ENCODE measurements around the gene FLYWCH2.
"Not testable (repeated sequence)": the region's sequence is repeated elsewhere in the genome, so short reads cannot be mapped to it uniquely, and the experiment has no call there.

FLYWCH2 gene

DNA sequence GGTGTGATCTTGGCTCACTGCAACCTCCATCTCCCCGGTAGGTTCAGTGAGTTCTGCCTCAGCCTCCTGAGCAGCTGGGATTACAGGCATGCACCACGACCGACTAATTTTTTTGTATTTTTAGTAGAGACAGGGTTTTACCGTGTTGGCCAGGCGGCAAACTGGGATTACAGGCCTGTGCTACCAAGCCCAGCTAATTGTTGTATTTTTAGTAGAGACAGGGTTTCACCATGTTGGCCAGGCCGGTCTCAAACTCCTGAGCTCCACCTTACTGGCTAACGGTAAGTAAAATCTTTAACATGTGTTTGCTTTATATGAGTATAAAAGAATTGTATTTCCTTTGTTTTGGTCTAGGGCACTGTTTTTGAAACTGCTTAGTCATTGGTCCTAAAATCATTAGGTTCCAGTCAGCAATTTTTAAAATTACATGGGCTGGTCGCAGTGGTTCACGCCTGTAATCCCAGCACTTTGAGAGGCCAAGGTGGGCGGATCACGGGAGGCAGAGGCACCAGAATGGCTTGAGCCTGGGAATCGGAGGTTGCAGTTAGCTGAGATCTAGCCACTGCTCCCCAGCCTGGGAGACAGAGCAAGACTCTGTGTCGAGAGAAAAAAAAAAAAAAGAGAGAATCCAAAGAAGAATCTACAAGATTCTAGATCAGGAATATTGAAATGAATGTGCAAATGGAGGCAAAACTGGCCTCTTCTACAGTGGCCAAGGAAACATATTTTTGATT, 32.3 kb downstream of the FLYWCH2 start:
- DNase-seq = no peak

DNA sequence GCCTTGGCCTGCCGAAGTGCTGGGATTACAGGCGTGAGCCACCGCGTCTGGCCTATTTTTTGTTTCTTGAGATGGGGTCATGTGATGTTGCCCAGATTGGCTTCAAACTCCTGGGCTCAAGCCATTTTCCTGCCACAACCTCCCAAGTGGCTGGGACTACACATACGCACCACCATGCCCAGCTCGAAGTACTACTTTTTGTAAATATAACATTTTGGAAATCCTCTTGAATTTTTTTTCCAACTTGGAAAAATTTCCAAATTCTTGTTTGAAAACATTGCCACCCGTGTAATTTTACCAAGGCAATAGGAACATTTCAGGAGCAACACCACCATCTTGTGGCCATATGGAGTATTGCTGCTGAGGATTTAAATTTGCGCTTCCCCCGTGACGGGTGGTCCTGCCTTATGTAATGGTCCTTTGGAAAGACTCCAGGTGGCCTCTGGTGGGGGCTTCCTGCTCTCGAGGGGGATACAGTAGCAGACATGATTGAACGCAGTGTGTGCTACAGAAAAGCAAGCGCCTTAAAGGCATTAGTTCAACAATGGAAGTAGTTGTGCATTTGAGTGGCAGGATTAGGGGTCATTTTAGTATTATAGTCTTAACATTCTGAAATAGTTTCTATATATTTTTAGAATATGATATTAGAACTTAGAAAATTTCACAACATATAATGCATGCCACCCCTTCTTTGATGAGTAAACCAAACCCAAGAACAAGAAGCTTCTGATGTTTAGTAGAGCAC, 36.7 kb downstream of the FLYWCH2 start:
- peak in 1 of 2 experiments; percentile 15 for DNase-seq

DNA sequence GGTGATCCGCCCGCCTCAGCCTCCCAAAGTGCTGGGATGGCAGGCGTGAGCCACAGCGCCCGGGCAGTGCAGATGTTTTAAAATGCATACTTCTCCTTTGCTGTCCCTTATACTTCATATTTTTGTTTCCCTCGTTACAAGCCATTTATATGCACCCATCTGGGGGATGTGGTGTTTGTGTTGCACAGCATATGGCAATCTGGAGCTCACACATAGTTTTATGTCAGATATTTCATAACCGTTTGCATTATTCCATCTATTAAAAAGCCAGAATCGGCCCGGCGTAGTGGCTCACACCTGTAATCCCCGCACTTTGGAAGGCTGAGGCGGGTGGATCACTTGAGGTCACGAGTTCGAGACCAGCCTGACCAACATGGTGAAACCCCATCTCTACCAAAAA, 40.5 kb downstream of the FLYWCH2 start:
- DNase-seq = no peak

DNA sequence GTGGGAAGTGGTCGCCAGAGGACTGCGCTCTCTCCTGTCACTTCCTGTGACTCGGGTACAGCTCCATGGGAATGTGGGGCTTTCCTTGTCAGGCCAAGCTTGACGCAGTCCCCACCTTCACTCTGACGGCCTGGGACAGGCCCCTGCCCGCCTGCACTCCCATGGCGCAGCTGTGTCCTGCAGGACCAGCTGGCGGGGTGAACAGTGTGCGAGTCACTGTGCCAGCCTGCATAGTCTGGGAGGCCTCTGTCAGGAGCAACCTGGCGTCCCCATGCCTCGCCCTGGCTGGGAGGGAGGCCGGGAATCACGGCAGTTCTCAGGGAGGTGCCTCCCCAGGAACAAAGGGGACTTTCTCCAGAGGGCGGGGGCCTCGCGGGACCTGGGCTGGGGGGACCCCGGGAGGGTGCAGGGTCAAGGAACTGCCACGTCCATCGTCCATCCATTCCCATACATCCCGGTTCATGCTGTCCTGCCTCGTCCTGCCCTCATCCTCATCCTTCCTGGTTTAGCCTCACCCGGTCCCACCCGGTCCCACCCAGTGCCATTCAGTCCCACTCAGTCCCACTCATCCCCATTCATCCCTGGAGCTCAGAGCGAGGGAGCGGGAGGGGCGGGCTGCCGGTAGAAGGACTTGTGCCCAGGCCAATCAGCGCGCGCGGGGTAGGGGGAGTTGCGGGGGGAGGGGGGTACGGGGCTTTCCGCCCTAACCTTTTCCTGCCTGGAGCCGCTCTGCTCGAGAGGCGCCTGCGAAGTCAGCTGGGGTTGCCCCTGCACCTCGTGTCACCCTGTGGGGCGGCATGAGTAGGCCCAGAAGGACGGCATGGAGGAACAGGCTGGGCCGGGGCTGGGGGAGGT, 42.1 kb downstream of the FLYWCH2 start:
- DNase-seq = no peak

DNA sequence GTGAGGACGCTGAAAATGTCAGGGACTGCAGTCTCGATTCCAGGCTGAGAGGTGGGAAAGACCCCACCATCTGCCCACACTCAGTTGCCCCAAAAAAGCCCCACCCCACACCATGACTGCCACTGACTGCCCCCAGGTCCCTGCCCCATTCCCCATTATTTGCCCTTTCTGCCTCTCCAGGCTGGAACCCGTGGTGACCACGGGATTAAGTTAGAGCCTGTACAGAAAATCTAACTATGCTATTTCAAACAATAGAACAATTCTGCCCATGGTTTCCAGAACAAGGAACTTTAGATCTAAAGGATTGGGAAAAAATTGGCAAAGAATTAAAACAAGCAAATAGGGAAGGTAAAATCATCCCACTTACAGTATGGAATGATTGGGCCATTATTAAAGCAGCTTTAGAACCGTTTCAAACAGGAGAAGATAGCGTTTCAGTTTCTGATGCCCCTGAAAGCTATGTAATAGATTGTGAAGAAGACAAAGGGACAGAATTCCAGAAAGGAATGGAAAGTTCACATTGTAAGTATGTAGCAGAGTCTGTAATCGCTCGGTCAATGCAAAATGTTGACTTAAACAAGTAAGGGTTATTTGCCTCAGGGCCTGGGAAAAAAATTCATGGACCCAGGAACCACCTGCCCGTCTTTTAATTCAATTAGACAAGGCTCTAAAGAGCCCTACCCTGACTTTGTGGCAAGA, 43.1 kb downstream of the FLYWCH2 start:
- DNase-seq = no peak

DNA sequence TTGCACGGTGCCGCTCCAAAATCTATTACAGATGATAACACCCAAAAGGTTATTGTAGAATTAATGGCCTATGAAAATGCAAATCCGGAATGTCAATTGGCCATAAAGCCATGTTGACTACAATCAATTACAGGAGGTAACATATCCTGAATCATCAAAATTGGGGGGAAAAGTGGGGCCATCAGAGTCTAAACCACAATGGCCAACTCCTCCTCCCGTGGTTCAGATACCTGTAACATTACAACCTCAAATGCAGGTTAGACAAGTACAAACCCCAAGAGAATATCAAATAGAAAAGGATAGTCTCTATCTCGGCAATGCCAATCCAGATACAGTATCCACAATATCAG, 43.6 kb downstream of the FLYWCH2 start:
- no peak for DNase-seq

DNA sequence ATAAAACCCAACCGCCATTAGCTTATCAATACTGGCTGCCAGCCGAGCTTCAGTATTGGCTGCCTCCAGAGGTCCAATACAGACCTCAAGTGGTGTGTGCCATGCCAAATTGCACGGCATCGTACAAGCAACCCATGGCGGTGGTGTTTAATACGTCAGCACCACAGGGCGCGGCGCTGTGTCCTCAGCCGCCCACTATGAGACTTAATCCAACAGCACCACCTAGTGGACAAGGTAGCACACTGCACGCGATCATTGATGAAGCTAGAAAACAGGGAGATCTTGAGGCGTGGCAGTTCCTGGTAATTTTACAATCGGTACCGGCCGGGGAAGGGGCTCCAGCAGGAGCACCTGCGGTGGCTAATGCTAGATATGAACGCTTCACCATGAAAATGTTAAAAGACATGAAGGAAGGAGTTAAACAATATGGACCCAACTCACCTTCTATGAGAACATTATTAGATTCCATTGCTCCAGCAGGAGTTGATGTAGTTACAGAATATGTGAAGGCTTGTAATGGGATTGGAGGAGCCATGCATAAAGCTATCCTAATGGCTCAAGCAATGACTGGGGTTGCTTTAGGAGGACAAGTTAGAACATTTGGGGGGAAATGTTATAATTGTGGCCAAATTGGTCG, 44.1 kb downstream of the FLYWCH2 start:
- DNase-seq = peak; percentile 80 to 85

DNA sequence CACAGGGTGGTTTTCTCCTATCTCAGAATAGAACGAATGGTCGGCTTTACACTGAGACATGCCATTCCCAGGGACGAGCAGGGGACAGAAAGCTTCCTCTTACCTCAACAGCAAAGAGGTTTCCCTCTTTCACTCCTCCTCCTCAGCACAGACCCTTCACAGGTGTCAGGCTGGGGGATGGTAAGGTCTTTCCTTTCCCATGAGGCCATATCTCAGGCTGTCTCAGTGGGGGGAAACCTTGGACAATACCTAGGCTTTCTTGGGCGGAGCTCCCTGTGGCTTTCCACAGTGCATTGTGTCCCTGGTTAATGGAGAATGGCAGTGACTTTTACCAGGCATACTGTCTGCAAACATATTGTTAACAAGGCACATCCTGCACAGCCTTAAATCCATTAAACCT, 45.1 kb downstream of the FLYWCH2 start:
- DNase-seq = not testable (repeated sequence)

DNA sequence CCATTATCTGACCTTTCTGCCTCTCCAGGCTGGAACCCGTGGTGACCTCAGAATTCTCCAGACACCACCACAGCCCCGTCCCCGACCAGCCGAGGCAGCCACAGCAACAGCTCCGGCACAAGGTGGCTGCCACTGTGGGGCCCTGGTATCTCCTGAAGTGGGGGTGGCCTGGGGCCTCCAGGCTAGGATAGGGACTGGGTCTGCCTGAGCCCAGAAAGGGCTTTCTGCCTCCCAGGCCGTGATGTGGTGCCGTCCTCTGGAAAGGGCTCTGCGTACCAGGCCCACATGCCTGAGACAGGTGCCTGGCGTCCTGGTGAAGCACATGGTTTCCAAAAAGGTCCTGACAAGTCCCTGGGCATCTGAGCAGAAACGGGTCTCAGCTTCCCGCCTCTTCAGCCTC, 45.8 kb downstream of the FLYWCH2 start:
- DNase-seq = no peak

DNA sequence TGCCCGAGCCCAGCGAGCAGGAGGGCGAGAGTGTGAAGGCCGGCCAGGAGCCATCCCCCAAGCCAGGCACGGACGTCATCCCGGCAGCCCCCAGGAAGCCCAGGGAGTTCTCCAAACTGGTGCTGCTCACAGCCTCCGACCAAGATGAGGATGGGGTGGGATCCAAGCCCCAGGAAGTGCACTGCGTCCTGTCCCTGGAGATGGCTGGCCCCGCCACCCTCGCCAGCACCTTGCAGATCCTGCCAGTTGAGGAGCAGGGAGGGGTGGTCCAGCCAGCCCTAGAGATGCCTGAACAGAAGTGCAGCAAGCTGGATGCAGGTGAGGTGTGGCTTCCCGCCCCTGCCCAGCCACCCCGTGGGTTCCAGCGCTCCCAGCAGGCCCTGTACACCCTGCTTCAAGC, 46.7 kb downstream of the FLYWCH2 start:
- no peak for DNase-seq

DNA sequence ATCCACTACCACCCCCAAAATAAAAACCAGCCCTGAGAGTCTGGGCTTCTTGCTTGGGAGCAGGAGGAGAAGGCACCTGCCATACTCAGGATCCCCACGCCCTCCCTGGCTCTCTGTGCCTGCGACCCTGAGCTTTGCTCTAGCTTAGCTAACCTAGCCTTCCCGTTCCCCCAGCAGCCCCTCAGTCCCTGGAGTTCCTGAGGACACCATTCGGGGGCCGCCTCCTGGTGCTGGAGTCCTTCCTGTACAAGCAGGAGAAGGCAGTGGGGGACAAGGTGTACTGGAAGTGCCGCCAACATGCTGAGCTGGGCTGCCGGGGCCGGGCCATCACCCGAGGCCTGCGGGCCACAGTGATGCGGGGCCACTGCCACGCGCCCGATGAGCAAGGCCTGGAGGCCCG, 47.2 kb downstream of the FLYWCH2 start:
- DNase-seq = no peak

DNA sequence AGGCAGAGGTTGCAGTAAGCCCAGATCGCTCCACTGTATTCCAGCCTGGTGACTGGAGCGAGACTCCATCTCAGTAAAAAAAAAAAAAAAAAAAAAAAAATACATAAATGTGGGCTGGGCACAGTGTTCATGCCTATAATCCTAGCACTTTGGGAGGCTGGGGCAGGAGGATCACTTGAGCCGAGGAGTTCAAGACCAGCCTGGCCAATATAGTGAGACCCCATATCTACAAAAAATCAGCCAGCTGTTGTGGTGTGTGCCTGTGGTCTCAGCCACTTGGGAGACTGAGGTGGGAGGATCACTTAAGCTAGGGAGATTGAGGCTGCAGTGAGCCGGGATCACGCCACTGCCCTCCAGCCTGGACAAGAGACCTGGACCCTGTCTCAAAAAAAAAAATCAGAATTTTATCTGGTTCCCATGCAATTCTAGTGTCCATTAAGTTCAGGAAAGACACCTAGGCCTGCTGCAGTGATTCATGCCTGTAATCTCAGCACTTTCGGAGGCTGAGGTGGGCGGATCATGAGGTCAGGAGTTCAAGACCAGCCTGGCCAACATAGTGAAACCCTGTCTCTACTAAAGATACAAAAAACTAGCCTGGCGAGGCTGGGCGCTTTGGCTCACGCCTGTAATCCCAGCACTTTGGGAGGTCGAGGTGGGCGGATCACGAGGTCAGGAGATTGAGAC, 48.4 kb downstream of the FLYWCH2 start:
- not testable (repeated sequence) for DNase-seq

DNA sequence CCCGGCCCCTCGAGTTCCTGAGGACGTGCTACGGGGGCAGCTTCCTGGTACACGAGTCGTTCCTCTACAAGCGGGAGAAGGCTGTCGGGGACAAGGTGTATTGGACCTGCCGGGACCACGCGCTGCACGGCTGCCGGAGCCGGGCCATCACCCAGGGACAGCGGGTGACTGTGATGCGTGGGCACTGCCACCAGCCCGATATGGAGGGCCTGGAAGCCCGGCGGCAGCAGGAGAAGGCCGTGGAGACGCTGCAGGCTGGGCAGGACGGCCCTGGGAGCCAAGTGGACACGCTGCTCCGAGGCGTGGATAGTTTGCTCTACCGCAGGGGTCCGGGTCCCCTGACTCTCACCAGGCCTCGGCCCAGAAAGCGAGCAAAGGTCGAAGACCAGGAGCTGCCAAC, 50.1 kb downstream of the FLYWCH2 start:
- DNase-seq = no peak

DNA sequence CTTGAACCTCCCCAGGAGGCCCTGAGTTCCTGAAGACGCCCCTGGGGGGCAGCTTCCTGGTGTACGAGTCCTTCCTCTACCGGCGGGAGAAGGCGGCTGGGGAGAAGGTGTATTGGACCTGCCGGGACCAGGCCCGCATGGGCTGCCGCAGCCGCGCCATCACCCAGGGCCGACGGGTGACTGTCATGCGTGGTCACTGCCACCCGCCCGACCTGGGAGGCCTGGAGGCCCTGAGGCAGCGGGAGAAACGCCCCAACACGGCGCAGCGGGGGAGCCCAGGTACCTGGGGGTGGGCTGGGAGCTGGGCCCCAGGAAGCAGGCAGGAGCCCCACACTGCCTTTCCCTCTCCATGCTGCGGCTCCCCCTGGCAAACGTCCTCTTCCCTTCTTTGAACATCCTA, 50.7 kb downstream of the FLYWCH2 start:
- DNase-seq = no peak

DNA sequence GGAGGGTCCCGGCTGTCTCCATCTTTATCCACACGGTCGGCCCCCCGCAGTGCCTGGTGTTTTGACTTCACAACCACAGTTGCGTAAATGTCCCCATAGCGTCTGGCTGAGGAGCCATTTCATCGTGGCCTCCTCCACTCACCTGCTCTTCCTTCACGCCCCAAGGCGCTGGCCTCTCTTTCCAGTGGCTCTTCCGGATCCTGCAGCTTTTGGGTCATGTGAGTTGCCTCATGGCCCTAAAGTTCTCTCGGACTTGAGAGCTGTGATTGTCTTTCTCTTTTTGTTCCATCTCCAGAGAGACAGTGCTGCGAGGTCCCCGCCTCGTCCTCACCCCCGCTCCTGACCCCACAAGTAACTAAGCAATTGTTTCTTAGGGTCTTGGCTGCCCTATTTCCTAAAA, 51.4 kb downstream of the FLYWCH2 start:
- DNase-seq = no peak

DNA sequence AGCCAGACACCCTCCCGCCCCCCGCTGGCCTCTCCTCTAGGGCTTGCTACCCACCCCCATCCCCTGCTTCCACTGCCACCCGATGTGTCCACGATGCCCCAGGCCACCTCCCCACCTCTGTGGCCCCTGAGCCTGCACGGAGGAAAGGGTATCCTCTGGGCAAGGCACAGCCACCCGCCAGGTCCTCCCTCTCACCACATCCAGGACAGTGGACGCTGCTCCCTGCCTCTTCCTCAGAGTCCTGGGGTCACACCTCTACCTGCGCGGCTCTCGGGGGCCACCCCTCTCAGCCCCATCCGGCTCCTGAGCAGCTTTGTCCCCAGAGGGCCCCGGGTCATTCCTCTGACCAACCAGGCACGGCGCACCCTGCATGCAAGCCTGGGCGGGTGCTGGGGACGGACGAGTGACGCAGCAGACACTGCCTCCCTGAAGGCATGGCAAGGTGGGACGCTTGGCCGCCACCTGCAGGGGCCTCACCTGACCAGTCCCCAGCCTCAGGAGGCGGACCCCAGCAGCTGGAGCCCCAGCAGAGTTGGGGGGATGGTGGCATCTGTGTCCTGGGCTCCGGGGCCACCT, 53.5 kb downstream of the FLYWCH2 start:
- DNase-seq = no peak

DNA sequence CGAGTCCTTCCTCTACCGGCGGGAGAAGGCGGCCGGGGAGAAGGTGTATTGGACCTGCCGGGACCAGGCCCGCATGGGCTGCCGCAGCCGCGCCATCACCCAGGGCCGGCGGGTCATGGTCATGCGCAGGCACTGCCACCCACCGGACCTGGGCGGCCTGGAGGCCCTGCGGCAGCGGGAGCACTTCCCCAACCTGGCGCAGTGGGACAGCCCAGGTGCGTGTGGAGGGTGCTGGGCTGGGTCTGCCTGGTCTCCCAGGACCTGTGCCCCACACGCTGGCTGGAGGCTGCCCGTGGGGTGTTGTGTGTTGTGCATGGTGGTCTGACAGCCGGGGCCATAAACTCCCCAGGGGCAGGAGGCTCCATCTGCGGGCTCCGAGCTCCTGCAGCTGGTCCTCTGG, 54.2 kb downstream of the FLYWCH2 start:
- no peak for DNase-seq

DNA sequence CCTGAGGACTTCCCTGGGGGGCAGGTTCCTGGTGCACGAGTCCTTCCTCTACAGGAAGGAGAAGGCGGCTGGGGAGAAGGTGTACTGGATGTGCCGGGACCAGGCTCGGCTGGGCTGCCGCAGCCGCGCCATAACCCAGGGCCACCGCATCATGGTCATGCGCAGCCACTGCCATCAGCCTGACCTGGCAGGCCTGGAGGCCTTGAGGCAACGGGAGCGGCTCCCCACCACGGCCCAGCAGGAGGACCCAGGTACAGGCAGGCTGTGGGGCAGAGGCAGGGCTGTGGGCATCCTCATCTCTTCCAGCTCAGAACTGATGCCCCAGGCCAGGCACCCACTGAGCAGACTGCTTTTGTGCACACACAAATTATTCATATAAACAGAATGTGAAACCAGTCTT, 55.2 kb downstream of the FLYWCH2 start:
- no peak for DNase-seq

DNA sequence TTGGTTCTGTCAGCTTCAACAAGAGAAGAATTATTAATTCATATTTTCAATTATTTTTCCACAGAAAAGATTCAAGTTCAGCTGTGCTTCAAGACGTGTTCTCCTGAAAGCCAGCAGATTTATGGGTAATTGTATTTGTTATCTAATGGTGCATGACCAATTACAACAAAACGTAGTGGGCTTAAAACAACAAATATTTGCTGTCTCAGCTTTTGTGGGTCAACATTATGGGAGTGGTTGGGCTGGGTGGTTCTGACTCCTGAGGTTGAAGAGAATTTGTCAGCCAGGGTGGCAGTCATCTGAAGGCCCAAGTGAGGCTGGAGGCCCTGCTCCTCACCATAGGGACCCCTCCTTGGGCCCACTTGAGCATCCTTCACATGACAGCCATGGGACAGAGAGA, 57.0 kb downstream of the FLYWCH2 start:
- DNase-seq = no peak

DNA sequence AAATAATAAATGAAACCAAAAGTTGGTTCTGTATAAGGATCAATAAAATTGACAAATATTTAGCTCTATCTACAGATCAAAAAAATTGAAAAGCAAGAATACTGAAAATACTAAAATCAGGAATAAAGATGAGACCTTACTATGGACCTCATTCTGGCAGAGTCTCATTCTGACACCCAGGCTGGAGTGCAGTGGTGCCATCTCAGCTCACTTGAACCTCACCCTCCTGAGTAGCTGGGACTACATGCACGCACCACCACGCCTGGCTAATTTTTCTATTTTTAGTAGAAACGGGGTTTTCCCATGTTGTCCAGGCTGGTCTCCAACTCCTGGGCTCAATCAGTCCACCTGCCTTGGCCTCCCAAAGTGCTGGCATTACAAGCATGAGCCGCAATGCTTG, 59.0 kb downstream of the FLYWCH2 start:
- no peak for DNase-seq

DNA sequence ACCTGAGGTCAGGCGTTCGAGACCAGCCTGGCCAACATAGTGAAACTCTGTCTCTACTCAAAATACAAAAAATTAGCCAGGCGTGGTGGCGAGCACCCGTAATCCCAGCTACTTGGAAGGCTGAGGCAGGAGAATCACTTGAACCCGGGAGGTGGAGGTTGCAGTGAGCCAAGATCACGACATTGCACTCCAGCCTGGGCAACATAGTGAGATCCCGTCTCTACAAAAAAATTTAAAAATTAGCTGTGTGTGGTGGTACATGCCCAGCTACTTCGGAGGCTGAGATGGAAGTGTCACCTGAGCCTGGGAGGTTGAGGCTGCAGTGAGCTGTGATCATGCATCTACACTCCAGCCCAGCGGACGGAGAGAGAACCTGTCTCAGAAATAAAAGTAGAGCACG, 60.7 kb downstream of the FLYWCH2 start:
- DNase-seq = not testable (repeated sequence)

DNA sequence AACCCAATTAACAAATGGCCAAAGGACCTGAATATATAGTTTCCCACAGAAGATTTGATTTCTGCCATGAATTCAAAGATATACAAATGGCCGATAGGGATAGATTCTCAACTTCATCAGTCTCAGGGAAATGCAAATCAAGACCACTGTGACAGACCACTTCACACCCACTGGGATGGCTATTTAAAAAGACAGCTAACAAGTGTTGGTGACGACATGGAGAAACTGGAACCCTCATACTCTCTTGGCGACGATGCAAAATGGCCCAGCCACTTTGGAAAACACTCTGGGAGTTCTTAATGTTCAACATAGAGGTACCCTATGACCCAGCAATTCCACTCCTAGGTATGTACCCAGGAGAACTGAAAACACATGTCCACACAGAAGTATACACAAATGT, 63.6 kb downstream of the FLYWCH2 start:
- no peak for DNase-seq

All from SHP77 (cell line).